ES-I3 (cell line): Measurements from ENCODE around the gene VDAC1.

ENCODE experiments used
- H3K36me3 ChIP-seq: 2 replicates; pipeline ENCODE4 v1.6.1; 2013; ENCODE audit warnings: mild to moderate bottlenecking, low read length, control low read depth, moderate library complexity; ENCODE audit not compliant: insufficient read depth
- H3K4me1 ChIP-seq: 2 replicates; pipeline ENCODE4 v1.6.1; 2013; ENCODE audit warnings: mild to moderate bottlenecking, control low read depth, low read length; ENCODE audit not compliant: insufficient read depth
- H3K9ac ChIP-seq: 2 replicates; pipeline ENCODE4 v1.6.1; 2013; ENCODE audit warnings: low read depth, mild to moderate bottlenecking, low read length, moderate library complexity
- H3K9me3 ChIP-seq: 2 replicates; pipeline ENCODE4 v1.6.1; 2013; ENCODE audit warnings: mild to moderate bottlenecking, low read length, moderate library complexity; ENCODE audit not compliant: control insufficient read depth, insufficient read depth

VDAC1 gene, protein sequence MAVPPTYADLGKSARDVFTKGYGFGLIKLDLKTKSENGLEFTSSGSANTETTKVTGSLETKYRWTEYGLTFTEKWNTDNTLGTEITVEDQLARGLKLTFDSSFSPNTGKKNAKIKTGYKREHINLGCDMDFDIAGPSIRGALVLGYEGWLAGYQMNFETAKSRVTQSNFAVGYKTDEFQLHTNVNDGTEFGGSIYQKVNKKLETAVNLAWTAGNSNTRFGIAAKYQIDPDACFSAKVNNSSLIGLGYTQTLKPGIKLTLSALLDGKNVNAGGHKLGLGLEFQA

DNA sequence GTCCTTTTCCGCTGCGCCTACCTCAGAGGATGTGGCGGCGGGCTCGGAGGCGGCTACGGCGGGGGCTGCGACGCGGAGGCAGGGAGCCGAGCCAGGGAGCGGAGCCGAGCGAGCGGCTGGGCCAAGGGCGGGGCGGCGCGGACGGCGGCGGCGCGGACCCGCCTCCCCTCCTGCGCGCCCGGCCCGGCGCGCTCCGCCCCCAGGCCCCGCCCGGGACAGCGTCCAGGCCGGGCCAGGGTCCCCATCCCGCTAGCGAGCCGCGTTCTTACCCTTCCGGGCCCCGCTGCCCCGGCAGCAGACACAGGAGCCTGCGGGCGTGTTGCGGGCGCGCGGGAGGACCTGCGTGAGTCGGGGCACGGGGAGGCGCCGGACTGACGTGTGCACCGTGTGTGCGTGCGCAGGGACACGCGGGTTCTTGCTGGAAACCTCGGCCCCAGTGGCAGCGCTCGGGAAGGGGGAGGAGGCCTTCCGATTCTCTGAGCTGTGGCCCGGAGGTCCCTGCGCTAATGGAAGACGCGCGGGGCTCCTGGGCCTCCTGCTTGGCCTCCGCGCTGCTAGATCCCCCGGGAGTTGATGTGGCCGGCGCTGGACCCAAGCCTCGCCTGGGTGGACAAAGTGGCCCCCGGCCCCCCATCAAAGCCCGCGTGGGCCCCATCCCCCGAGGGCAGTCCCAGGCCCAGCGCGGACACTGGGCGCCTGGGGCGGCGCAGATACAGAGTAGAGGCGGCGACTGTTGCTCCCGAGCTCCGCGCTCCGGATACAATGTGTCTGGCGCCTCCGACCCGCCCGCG lies at the start of gene VDAC1:
Gene VDAC1 (minus strand): TSS at position 350 of the 791 bp plus-strand sequence. CDS start 11,963 bp downstream, outside the sequence.
- H3K4me1 ChIP-seq = peaks cover 27% of the 10 kb centered on the region
- H3K9me3 ChIP-seq = no peaks in the 10 kb centered on the region
- peak within 1 kb of the TSS; percentile 73 for H3K9ac ChIP-seq
- peaks cover 4% of the 10 kb centered on the region for H3K36me3 ChIP-seq

DNA sequence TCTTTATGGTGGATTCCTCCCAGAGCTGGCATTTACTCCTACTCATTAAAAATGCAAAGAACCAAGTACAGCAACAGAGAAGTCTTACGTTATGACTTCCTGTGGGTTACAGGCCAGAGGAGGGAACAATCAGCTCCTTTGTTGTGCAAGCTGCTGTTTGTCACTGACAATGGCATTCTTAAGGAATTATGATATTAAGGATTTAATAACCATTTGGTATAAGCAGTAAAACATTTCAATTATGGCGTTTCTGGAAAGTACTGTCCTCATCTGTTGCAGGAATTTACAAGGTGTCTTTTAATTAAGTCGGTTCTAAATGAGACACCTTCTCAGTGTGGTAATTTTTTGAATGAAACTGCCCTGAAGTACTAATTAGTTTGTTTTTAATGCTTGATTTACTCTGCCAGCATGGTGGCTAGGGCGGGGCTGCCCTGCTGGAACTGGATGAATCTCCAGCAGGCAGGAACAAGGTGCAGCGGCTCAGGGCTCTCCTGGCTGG lies 49.1 kb upstream of the VDAC1 start:
- Histone ChIP-seq H3K9me3 (no peaks in the 10 kb centered on the region), H3K36me3 (no peaks in the 10 kb centered on the region), H3K9ac (peak overlapping the region; percentile 17), H3K4me1 (peaks cover 42% of the 10 kb centered on the region)

DNA sequence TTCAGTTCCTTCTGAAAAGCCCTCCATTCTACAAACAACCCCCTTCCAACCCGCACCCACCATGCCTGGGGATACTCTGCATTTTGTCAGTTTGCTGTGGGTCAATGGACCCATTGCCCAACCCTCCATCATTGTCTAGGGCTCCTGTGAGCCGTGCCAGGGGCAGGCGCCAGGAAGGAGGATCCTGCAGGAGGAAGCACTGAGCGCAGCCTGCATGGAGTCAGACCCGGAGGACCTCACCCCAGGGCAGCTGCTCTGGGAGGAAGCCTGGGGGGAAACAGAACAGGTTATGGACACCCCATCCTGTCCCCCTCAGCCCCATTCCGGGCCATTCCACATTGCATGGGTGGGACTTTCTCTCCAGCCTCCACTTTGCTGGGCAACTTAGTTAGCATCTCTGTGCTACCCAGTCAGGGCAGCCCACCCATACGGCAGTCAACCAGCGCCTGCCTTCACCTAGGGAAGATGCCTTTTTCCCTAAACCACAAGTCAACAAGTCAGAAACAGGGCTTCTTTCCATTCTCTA lies 48.6 kb upstream of the VDAC1 start:
- Histone ChIP-seq H3K9ac (no peak overlapping the region), H3K4me1 (peaks cover 42% of the 10 kb centered on the region), H3K9me3 (no peaks in the 10 kb centered on the region), H3K36me3 (no peaks in the 10 kb centered on the region)

DNA sequence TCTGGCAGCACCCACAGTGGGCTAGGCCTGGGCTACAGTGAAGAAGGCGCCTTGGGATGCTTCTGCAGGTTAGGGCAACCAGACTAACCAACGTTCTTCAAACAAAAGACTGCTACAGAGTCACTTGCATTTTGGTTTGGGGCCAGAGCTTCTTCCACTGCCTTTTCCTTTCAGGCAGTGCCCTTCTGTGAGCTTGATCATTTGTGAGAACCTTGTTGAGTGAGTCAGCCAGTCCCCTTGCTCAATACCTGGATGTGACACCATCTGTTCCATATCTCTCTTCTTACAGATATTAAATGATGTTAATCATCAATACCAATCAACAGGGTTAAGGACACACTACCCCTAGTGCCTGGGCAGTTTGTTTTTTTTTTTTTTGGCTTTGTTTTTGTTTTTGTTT lies 46.5 kb upstream of the VDAC1 start:
- Histone ChIP-seq H3K9ac (no peak overlapping the region), H3K4me1 (peaks cover 55% of the 10 kb centered on the region), H3K36me3 (no peaks in the 10 kb centered on the region), H3K9me3 (no peaks in the 10 kb centered on the region)

DNA sequence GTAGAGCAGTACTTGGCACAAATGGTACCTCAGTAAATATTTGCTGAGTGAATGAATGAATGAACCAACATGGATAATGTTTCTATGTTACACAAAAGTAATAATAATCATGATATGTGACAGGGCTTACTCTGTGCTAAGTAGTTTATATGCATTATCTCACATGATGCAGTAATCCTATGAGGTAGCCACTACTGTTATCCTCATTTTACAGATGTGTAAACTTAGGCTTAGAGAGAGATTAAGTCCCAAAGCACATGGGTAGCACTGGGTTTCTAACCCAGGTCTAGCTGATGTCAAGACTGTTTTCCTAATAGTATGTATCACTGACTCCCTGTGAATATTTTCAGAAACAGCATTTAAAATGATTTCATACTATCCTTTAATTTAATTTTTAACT lies 44.1 kb upstream of the VDAC1 start:
- no peaks in the 10 kb centered on the region for H3K36me3 ChIP-seq
- H3K4me1 ChIP-seq = peaks cover 46% of the 10 kb centered on the region

DNA sequence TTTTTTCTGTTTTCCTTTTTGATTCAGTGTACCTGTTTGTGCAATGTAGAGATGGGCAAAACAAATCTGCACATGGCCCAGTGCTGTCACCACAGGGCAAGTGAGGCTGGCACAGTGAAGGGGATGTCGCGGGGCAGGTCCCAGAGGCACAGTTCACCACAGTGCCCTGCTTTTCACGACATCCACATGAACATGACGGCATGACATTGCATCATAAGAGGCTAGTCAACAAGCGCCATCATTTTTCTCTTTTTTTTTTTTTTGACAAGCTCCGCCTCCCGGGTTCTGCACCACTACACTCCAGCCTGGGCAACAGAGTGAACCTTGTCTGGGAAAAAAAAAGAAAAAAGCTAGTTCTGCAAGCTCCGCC lies 42.9 kb upstream of the VDAC1 start:
- Histone ChIP-seq H3K9me3 (no peaks in the 10 kb centered on the region), H3K36me3 (no peaks in the 10 kb centered on the region), H3K4me1 (peaks cover 36% of the 10 kb centered on the region), H3K9ac (no peak overlapping the region)

More for the DNA sequence above, 44.1 kb upstream of the VDAC1 start:
- H3K9ac ChIP-seq = no peak overlapping the region
- no peaks in the 10 kb centered on the region for H3K9me3 ChIP-seq

DNA sequence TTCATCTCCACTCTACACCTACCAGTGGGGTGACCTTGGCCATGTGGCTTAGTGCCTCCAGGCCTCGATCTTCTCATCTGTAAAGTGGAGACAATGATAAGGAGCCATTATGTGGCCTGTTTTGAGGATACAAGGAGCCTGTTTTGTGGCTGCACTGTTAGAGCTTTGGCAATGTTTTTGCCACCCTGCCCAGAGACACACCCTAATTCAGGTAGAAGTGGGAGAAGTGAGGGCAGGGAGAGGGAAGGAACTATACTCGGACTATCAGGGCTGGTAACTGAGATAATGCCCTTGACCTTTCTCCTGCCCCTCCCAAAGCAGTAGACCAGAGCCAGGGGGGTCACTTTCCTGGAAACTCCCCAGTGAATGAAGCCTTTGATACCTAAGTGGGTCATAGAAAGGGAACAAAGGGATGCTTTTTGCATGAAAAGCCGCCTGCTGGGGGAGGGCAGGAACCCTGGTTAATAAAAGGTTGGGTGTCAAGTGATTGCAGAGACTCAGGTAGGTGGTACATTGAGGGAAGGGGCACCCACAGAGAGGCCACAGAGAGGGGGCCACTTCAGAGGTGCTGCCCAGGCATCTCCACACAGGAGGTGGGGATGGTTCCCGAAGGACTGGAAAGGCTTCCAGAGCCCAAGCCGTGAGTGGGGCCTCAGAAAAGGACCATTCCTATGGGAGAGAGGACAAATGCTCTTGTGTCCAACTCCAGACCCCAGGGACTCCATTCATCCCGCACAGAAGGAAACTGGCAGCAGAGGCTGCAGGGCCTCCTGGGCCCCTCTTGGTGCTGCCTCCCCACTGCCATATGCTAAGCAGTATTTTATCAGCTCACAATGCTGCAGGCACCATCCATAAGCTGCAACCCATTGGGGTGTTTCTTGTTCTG lies 42.3 kb upstream of the VDAC1 start:
- Histone ChIP-seq H3K4me1 (peaks cover 34% of the 10 kb centered on the region), H3K36me3 (no peaks in the 10 kb centered on the region), H3K9me3 (no peaks in the 10 kb centered on the region), H3K9ac (no peak overlapping the region)

DNA sequence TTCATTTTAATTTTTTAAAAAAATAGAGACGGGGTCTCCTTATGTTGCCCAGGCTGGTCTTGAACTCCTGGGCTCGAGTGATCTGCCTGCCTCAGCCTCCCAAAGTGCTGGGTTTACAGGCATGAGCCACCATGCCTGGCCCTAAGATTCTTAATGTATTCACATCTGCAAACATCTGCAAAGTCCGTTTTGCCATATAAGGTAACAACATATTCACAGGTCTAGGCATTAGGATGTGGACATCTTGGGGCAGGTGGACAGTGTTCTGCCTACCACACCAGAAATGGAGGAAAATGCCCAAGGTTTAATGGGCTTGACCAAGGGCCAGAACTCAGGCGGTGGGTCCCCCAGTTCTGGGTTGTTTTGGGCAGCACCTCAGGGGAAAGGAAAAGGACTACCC lies 41.6 kb upstream of the VDAC1 start:
- no peaks in the 10 kb centered on the region for H3K9me3 ChIP-seq
- peaks cover 26% of the 10 kb centered on the region for H3K4me1 ChIP-seq
- no peak overlapping the region for H3K9ac ChIP-seq
- H3K36me3 ChIP-seq = no peaks in the 10 kb centered on the region

DNA sequence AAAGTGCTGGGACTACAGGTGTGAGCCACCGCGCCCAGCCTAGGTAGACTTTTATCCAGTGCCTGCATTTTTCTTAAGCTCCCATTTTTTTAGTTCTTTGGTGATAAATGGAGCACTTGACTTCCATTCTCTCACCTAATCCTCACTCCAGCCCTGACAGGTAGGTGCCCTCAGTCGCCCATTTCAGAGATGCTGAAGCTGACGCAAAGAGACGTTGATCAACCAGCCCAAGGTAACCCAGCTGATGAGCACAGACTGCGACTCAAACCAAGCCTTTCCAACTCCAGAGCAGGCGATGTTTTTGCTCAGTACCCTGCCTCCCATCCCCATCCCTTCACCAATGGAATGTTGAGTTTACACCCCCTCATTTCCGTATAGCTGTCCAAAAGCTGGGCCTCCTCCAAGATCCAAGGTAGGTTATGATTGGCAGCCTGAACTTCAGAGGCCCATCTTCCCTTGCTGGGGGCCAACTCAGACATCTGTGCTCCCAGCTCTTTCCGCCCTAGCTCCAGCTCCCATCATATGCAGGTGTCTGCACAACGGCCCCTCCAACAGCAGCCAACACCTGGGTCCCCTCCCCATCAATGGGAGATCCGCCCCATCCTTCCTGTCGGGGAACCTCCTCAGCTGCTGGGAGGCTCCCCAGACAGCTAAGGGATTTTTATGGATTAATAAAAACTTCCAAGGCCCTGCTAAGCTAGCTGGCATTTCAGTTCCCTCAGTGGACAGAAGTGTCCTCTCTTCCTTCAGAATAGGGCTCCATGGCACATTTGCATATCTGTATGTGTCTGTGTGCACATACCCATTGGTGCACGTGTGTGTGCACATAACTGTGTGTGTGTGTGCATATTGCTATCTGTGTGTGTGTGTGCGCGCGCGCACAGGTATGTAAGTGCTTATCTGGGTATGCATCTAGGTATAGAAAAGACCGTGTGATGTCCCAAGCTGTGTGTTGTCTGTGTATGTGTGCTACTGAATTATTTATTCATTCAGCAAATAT lies 39.3 kb upstream of the VDAC1 start:
- Histone ChIP-seq H3K9me3 (no peaks in the 10 kb centered on the region), H3K36me3 (no peaks in the 10 kb centered on the region), H3K9ac (no peak overlapping the region), H3K4me1 (peaks cover 14% of the 10 kb centered on the region)

DNA sequence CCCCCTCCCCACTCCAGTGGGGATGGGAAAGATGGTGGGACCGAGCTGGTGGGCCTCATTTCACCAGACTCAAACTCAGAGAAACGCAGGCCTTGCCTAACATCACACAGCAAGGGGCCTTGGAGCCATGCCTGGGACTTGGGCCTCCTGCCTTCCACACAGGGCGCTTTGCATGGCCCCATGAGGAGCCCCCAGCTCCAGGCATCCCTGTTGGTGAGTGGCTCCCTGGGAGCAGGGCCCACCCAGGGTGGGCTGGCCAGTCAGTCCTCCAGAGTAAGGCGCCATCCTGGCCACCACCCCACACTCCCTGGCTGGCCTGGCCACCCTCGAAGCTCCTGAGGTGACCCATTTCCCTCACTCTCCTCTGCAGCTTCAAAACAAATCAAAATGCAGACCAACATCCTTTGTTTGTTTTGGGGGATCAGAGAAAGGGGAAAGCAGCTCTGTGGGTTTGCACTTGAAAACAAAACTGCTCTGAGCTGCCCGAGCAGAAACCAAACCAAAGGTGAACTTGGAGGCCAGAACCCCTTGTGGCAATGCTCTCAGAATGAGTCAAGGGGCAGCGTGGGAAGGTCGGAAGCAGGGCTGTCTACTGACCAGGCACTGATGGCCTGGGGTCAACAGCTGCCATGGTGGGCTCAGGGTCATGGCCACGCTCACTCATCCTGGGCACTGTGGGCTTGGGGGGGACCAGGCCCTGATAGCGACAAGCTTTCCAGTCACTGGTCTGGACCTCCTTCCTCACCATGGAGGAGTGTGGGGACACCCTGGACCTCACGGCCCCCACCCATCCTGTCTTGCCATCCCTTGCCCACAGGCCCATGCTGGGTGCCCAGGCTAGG lies 37.0 kb upstream of the VDAC1 start:
- no peaks in the 10 kb centered on the region for H3K36me3 ChIP-seq
- H3K9me3 ChIP-seq = no peaks in the 10 kb centered on the region
- H3K9ac ChIP-seq = no peak overlapping the region
- H3K4me1 ChIP-seq = peaks cover 7% of the 10 kb centered on the region

DNA sequence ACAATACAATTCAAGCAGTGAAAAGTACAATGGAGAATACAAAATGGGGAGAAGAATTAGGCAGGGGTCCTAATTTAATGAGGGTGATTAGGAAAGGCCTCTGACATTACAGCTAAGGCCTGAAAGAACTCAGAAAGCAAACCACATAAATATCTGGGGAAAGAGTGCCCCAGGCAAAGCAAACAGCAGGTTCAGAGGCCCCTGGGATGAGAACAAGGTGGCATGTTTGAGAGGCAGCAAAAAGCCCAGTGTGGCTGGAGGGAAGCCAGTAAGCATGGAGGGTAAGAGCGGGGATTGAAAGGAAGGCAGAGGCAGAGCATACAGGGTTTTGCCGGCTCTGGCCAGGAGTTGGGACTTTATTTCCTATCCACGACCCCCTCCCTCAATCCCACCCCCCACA lies 33.4 kb upstream of the VDAC1 start:
- Histone ChIP-seq H3K36me3 (no peaks in the 10 kb centered on the region), H3K9ac (no peak overlapping the region), H3K9me3 (no peaks in the 10 kb centered on the region), H3K4me1 (no peaks in the 10 kb centered on the region; the same call in 1 of the 2 replicates)

DNA sequence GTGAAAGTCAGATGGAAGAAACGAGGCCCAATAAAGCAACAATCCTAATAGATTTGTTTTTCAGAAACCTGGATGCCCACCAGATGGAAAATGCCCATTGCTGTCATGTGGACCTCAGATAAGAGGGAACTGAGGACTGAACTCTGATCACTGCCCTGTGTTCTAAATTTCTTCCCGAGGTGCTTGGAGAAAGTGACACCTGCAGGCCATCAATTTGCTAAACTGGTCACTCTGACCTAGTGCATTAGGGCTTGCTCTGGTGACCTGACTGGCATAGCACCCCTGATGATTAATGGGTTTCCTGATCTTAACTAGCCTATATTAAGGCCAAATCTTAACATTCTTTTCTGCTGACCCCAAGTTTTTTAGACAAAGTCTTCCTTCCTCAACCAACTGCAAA lies 32.4 kb upstream of the VDAC1 start:
- H3K36me3 ChIP-seq = no peaks in the 10 kb centered on the region
- no peak overlapping the region for H3K9ac ChIP-seq
- H3K4me1 ChIP-seq = no peaks in the 10 kb centered on the region; the same call in 1 of the 2 replicates
- H3K9me3 ChIP-seq = no peaks in the 10 kb centered on the region
